PFSK-1 (cell line): Measurements from ENCODE around the gene CLIC5.

Experiments used
- FOXP2 ChIP-seq: optimal IDR thresholded peaks from 2 replicates; pipeline ENCODE3; 2011; ENCODE audit warnings: borderline replicate concordance, control low read depth, inconsistent platforms; ENCODE audit not compliant: insufficient read depth; ENCODE audit errors: extremely low read length, extremely low read depth
- POLR2AphosphoS5 ChIP-seq: IDR thresholded peaks from 2 replicates; pipeline ENCODE4 v1.6.1; 2012; ENCODE audit warnings: low read depth, mild to moderate bottlenecking, control low read depth, low read length, moderate library complexity
- REST ChIP-seq, 2 experiments: IDR thresholded peaks; 2 replicates each; pipeline versions ENCODE4 v1.6.1 to v1.8.0; 2011 to 2012; ENCODE audit warnings: low read depth in 2 of 2, low read length in 2 of 2, control low read depth in 1 of 2, inconsistent platforms in 1 of 2, mild to moderate bottlenecking in 1 of 2, moderate library complexity in 1 of 2; ENCODE audit not compliant: insufficient read depth in 1 of 2
- SIN3A ChIP-seq: IDR thresholded peaks from 2 replicates; pipeline ENCODE4 v1.6.1; 2012; ENCODE audit warnings: mild to moderate bottlenecking, low read length, moderate library complexity, borderline replicate concordance; ENCODE audit not compliant: insufficient read depth
- TAF1 ChIP-seq: IDR thresholded peaks from 2 replicates; pipeline ENCODE4 v1.6.1; 2012; ENCODE audit warnings: low read length, control low read depth, borderline replicate concordance; ENCODE audit not compliant: insufficient read depth

GRCh38 chr6:46002264-46002663, 13.4 kb downstream of the CLIC5 start:
- TF ChIP-seq SIN3A (no peak), TAF1 (no peak), POLR2AphosphoS5 (no peak), REST (IDR thresholded peaks at IDR 0.05; ENCODE audit: insufficient read depth in 1 of 2, low read depth in 2 of 2, low read length in 2 of 2) (no peak), FOXP2 (no peak)
